GM12878 (cell line): ENCODE data around the gene FCRL2. TPM values are rescaled to one million over a fixed set of nuclear protein-coding genes. Genes with fewer than 3 reads are reported as not detected.

Experiments
- ATAC-seq: fragments of 200-7000 bp; cut with Tn5 transposase; 3 replicates; pipeline ENCODE4 v1.9.1; 2020; ENCODE audit warnings: mild to moderate bottlenecking, moderate library complexity
- Bru-seq: library from RNA; stranded (reverse); fragments of 400-500 nt; gene quantifications from one replicate; lab custom pipeline; 2021; lab: Mats Ljungman, UMichigan
- BruChase-seq, 2 experiments: library from RNA; stranded (reverse); fragments of 400-500 nt; gene quantifications; one replicate each; lab custom pipeline; 2021; lab: Mats Ljungman, UMichigan
- BruUV-seq: library from RNA; stranded (reverse); fragments of 400-500 nt; replicated peaks from 2 replicates; lab custom pipeline; 2021; lab: Mats Ljungman, UMichigan
- CTCF ChIA-PET: fragments of 300-600 bp; sonication (Branson Sonifier 250); formaldehyde crosslinking; extraction: SDS; loops from one replicate; lab custom pipeline; 2021; ENCODE audit warnings: inconsistent platforms; lab: Yijun Ruan, JAX
- POLR2A ChIA-PET: fragments of 350-600 bp; formaldehyde crosslinking; extraction: SDS; loops from one replicate; lab custom pipeline; 2021; ENCODE audit warnings: inconsistent platforms; lab: Charles Lee
- RAD21 ChIA-PET: fragments of 300-600 bp; sonication (Branson Sonifier 250); formaldehyde crosslinking; loops from one replicate; lab custom pipeline; 2023; ENCODE audit warnings: antibody characterized with exemption; ENCODE audit not compliant: unreplicated experiment; lab: Charles Lee
- SMC1A ChIA-PET: fragments of 300-600 bp; sonication (Branson Sonifier 250); formaldehyde crosslinking; loops from one replicate; lab custom pipeline; 2023; ENCODE audit not compliant: unreplicated experiment, uncharacterized antibody; lab: Charles Lee
- DNase-seq: peaks from one replicate; pipeline ENCODE4 v3.0.0-alpha.2; 2011; ENCODE audit warnings: low read depth, low spot score
- FAIRE-seq: peaks from 3 replicates; lab custom pipeline; 2011; peaks lifted over from hg19 to GRCh38; lab: Jason Lieb, UNC
- H2AFZ ChIP-seq: 2 replicates; pipeline ENCODE4 v1.6.0; 2011; ENCODE audit warnings: low read depth, low read length, control low read depth; ENCODE audit not compliant: control insufficient read depth
- H3K27ac ChIP-seq: 2 replicates; pipeline ENCODE4 v1.5.1; 2011; ENCODE audit warnings: control low read depth; ENCODE audit not compliant: control insufficient read depth, insufficient read depth
- H3K27me3 ChIP-seq, 2 experiments: replicated peaks in 1 of 2; 2 replicates each; pipeline versions ENCODE4 v1.6.0 to v1.6.1; 2011; ENCODE audit warnings: low read length in 1 of 2; ENCODE audit not compliant: control insufficient read depth in 2 of 2, insufficient read depth in 2 of 2
- H3K36me3 ChIP-seq, 2 experiments: 2 replicates each; pipeline ENCODE4 v1.5.1; 2011; ENCODE audit warnings: low read length in 1 of 2; ENCODE audit not compliant: control insufficient read depth in 2 of 2, insufficient read depth in 2 of 2
- H3K4me1 ChIP-seq: 2 replicates; pipeline ENCODE4 v1.6.1; 2011; ENCODE audit warnings: mild to moderate bottlenecking, low read length, moderate library complexity, mixed read lengths; ENCODE audit not compliant: control insufficient read depth, insufficient read depth
- H3K4me2 ChIP-seq: 2 replicates; pipeline ENCODE4 v1.6.0; 2011; ENCODE audit warnings: control low read depth; ENCODE audit not compliant: control insufficient read depth, insufficient read depth
- H3K4me3 ChIP-seq: fragments of 200-600 bp; sonication (generic); 2 replicates; pipeline ENCODE4 v1.5.1; 2016
- H3K79me2 ChIP-seq: 2 replicates; pipeline ENCODE4 v1.6.0; 2011; ENCODE audit warnings: low read length; ENCODE audit not compliant: control insufficient read depth, insufficient read depth
- H3K9ac ChIP-seq: 2 replicates; pipeline ENCODE4 v1.8.0; 2011; ENCODE audit warnings: low read length, control low read depth, mixed read lengths; ENCODE audit not compliant: control insufficient read depth, insufficient read depth
- H3K9me3 ChIP-seq: replicated peaks from 3 replicates; pipeline ENCODE4 v1.5.1; 2011; ENCODE audit warnings: mild to moderate bottlenecking, low read length; ENCODE audit not compliant: control insufficient read depth, insufficient read depth
- H4K20me1 ChIP-seq: 2 replicates; pipeline ENCODE4 v1.6.0; 2011; ENCODE audit not compliant: control insufficient read depth, insufficient read depth
- ATF7 ChIP-seq: fragments of 450-650 bp; IDR thresholded peaks from 2 replicates; pipeline ENCODE4 v1.6.1; 2016; ENCODE audit warnings: low read depth, mild to moderate bottlenecking
- EP300 ChIP-seq, 2 experiments: fragments of 150-350 bp in 1 of 2; IDR thresholded peaks; 2 replicates each; pipeline ENCODE4 v1.6.1; 2011 to 2012; ENCODE audit warnings: low read depth in 2 of 2, low read length in 2 of 2, borderline replicate concordance in 1 of 2, improper control_type of control experiment in 1 of 2, inconsistent platforms in 1 of 2; ENCODE audit not compliant: control insufficient read depth in 1 of 2
- IKZF1 ChIP-seq: fragments of 450-650 bp; conservative IDR thresholded peaks from 2 replicates; pipeline ENCODE4 v1.6.1; 2017; ENCODE audit warnings: antibody characterized with exemption, mild to moderate bottlenecking
- JUNB ChIP-seq: IDR thresholded peaks from 2 replicates; pipeline ENCODE4 v1.6.1; 2016; ENCODE audit warnings: antibody characterized with exemption, mild to moderate bottlenecking
- KAT2A ChIP-seq: conservative IDR thresholded peaks from 2 replicates; pipeline ENCODE4 v1.6.1; 2011; ENCODE audit warnings: low read depth, low read length; ENCODE audit not compliant: control insufficient read depth
- MEF2B ChIP-seq: fragments of 450-650 bp; IDR thresholded peaks from 2 replicates; pipeline ENCODE4 v1.6.1; 2018; ENCODE audit warnings: mild to moderate bottlenecking, moderate library complexity; ENCODE audit not compliant: partially characterized antibody, poor library complexity, severe bottlenecking
- MTA2 ChIP-seq: fragments of 450-650 bp; IDR thresholded peaks from 2 replicates; pipeline ENCODE4 v1.6.1; 2016; ENCODE audit warnings: low read depth, mild to moderate bottlenecking, moderate library complexity
- NBN ChIP-seq: fragments of 450-650 bp; IDR thresholded peaks from 2 replicates; pipeline ENCODE4 v1.6.1; 2016
- NR2F1 ChIP-seq: fragments of 450-650 bp; conservative IDR thresholded peaks from 2 replicates; pipeline ENCODE4 v1.6.1; 2017; ENCODE audit warnings: mild to moderate bottlenecking
- RUNX3 ChIP-seq: IDR thresholded peaks from 2 replicates; pipeline ENCODE4 v1.6.1; 2012; ENCODE audit warnings: low read length, inconsistent platforms
- ZZZ3 ChIP-seq: IDR thresholded peaks from 2 replicates; pipeline ENCODE4 v1.6.1; 2011; ENCODE audit warnings: low read depth; ENCODE audit not compliant: control insufficient read depth, insufficient read length
- WGBS: methylation state at CpG from one replicate; pipeline ENCODE4 v1.1.6; 2016; ENCODE audit warnings: low lambda C conversion rate; ENCODE audit not compliant: insufficient replicate concordance, insufficient coverage; ENCODE audit errors: missing lambda C conversion rate; 5-methylcytosine and 5-hydroxymethylcytosine counted together
- in situ Hi-C: fragments of 300-500 bp; cut with MboI; formaldehyde crosslinking; loops from 9 replicates; pipeline ENCODE4 v1.14.3; 2018; ENCODE audit warnings: mixed read lengths
- intact Hi-C: fragments of 100-400 bp; cut with micrococcal nuclease; formaldehyde crosslinking; loops from one replicate; pipeline ENCODE4 v1.14.2; 2022; ENCODE audit not compliant: unreplicated experiment
- long read RNA-seq, 2 experiments: library from polyadenylated mRNA; unstranded; transcript quantifications; one replicate each; pipeline ENCODE4 v2.0.0, GENCODE V29; 2019 to 2020
- polyA minus RNA-seq, 3 experiments: library from RNA; depleted of rRNA, polyadenylated mRNA; stranded (reverse); fragments of >200 nt; gene quantifications; 2 replicates each; pipeline ENCODE4 v1.2.3, GENCODE V29; 2011
- polyA plus RNA-seq, 11 experiments: library from polyadenylated mRNA; depleted of rRNA in 4 of 11; unstranded in 6 of 11; stranded (reverse) in 5 of 11; fragments of >200 nt; fragmentation: Nextera tagmentation in 4 of 11; fragmentation: Illumina TruSeq in 1 of 11; extraction: Ambion mirVana in 4 of 11; extraction: Trizol in 1 of 11; gene quantifications; 1 replicate in 1 of 11; 2 replicates in 10 of 11; pipeline versions ENCODE4 v1.2.1 to v1.2.3, GENCODE V29; 2011 to 2016; ENCODE audit warnings: inconsistent platforms in 2 of 11, missing spikeins in 2 of 11, low read depth in 1 of 11
- total RNA-seq, 4 experiments: library from RNA; depleted of rRNA in 3 of 4; stranded (reverse); fragments of >200 nt in 3 of 4; fragmentation: Illumina TruSeq in 1 of 4; extraction: Trizol in 1 of 4; gene quantifications; 2 replicates each; pipeline versions ENCODE4 v1.2.1 to v1.2.3, GENCODE V29; 2013 to 2021
- TF ChIP-seq, protein P1 (sequence below): fragments of 450-650 bp; IDR thresholded peaks from 2 replicates; pipeline ENCODE4 v1.6.1; 2017; ENCODE audit warnings: low read depth, mild to moderate bottlenecking, moderate library complexity
- TF ChIP-seq, protein P2 (sequence below): IDR thresholded peaks from 2 replicates; pipeline ENCODE4 v1.6.1; 2011; ENCODE audit warnings: mild to moderate bottlenecking, low read depth, low read length, moderate library complexity; ENCODE audit not compliant: insufficient replicate concordance
- TF ChIP-seq, protein P3 (sequence below): IDR thresholded peaks from 2 replicates; pipeline ENCODE4 v1.6.1; 2011; ENCODE audit warnings: low read depth, mild to moderate bottlenecking, low read length, moderate library complexity, borderline replicate concordance; ENCODE audit errors: extremely low read depth

The FCRL2 gene, protein sequence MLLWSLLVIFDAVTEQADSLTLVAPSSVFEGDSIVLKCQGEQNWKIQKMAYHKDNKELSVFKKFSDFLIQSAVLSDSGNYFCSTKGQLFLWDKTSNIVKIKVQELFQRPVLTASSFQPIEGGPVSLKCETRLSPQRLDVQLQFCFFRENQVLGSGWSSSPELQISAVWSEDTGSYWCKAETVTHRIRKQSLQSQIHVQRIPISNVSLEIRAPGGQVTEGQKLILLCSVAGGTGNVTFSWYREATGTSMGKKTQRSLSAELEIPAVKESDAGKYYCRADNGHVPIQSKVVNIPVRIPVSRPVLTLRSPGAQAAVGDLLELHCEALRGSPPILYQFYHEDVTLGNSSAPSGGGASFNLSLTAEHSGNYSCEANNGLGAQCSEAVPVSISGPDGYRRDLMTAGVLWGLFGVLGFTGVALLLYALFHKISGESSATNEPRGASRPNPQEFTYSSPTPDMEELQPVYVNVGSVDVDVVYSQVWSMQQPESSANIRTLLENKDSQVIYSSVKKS
- 2.9 and 3.2 TPM in 2 replicates for total RNA-seq (2013; cell fraction: nucleolus; rRNA removed)
- 0.22 and 0.51 TPM in 2 replicates for total RNA-seq (2014; rRNA removed)
- total RNA-seq (2014; rRNA removed; fragmentation: Illumina TruSeq; extraction: Trizol): 0.46 and 0.67 TPM in 2 replicates
- 0.21 and 0.36 TPM in 2 replicates for total RNA-seq (2021)
- 0.22 TPM for polyA plus RNA-seq (2011; ENCODE audit: low read depth)
- polyA plus RNA-seq (2011; rRNA removed): 7.3 and 8.1 TPM in 2 replicates
- 2.3 and 3.0 TPM in 2 replicates for polyA plus RNA-seq (2011; cell fraction: cytosol; rRNA removed)
- 6.7 and 8.7 TPM in 2 replicates for polyA plus RNA-seq (2011; cell fraction: nucleus; rRNA removed)
- polyA plus RNA-seq (2012): 0.14 and 0.31 TPM in 2 replicates
- polyA plus RNA-seq (2014; fragmentation: Illumina TruSeq; extraction: Trizol): 0.48 and 0.59 TPM in 2 replicates
- under 1 TPM; 0.64 to 0.89 TPM for polyA plus RNA-seq (2014; fragmentation: Nextera tagmentation; extraction: Ambion mirVana)
- polyA plus RNA-seq (2014; rRNA removed): 0.63 and 0.86 TPM in 2 replicates
- polyA plus RNA-seq (2016; fragmentation: Nextera tagmentation; extraction: Ambion mirVana): under 1 TPM; 0.07 to 0.23 TPM
- polyA minus RNA-seq (2011; rRNA and poly(A)+ RNA removed): 2.0 and 3.9 TPM in 2 replicates
- 1.6 and 2.3 TPM in 2 replicates for polyA minus RNA-seq (2011; cell fraction: cytosol; rRNA and poly(A)+ RNA removed)
- polyA minus RNA-seq (2011; cell fraction: nucleus; rRNA and poly(A)+ RNA removed): 2.8 and 6.0 TPM in 2 replicates
- percentile 10 among the genes with signal in this experiment for Bru-seq, nascent RNA
- percentile 10 among the genes with signal in this experiment for BruChase-seq, experiment 1, labeled RNA remaining after a 6-hour chase
- percentile 7 among the genes with signal in this experiment for BruChase-seq, experiment 2, labeled RNA remaining after a 2-hour chase
- long read RNA-seq, experiment 1, partial matches to known transcripts: 0 of 5 reads
- long read RNA-seq, experiment 1, other reads (novel, unspliced or antisense): 5 of 5 reads
- long read RNA-seq, experiment 2, full-length matches to known transcripts: 41 of 162 reads
- long read RNA-seq, experiment 2, partial matches to known transcripts: 9 of 162 reads
- long read RNA-seq, experiment 2, other reads (novel, unspliced or antisense): 112 of 162 reads

DNA sequence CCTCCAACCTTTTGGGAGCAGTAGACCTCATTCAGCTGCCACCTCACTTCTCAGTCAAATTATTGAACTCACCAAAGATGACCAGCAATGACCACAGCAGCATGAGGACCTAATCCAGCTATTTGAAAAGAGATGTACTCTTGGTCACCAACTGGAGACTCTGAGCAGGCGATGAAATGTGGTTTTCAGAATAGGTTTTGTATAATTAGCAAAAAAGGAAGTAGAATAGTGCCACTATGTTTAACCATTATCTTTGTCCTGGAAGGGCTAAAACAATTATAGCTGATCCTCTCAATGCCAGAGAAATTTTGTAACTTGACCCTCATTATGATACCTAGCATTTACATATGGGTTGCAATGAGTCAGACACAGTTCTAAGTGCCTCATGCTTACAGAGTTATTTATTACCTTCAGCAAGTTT, at the start of gene FCRL2:
TSS of gene FCRL2 (minus strand) at position 162 of the 421 bp plus-strand sequence. CDS start at position 103, 59 bp downstream.
- H3K9me3 ChIP-seq: no peaks in the 10 kb centered on the region
- H3K4me1 ChIP-seq: peaks cover 29% of the 10 kb centered on the region
- H3K9ac ChIP-seq: no peak within 1 kb of the TSS
- FAIRE-seq (peak; percentile 59), ATAC-seq (peak; percentile 74), DNase-seq (peak; percentile 30)
- no peaks in the 10 kb centered on the region for H4K20me1 ChIP-seq
- intact Hi-C loops: loop anchor here (5.0 to 10.0 kb wide), 2 partner anchors 80 to 402 kb away; no protein-coding TSS in a partner anchor
- no peak within 1 kb of the TSS for H3K4me3 ChIP-seq
- SMC1A ChIA-PET: interaction anchor here (1.2 to 2.0 kb wide), 3 partner anchors 9 to 197 kb away, joined by 3 to 12 read pairs (median 3); no protein-coding TSS in a partner anchor
- POLR2A ChIA-PET: interaction anchor here (0.7 to 0.8 kb wide), 2 partner anchors 13 to 55 kb away, joined by 3 read pairs; no protein-coding TSS in a partner anchor
- CTCF ChIA-PET: interaction anchor here (1.0 kb wide), 1 partner anchor 85 kb away, joined by 3 read pairs; no protein-coding TSS in a partner anchor
- H3K4me2 ChIP-seq: no peak within 1 kb of the TSS
- in situ Hi-C loops: no loop called here
- WGBS: 0% methylated on average over 1 of the region's 1 CpG
- no peak within 1 kb of the TSS for H3K27ac ChIP-seq
- no TSS peak for BruUV-seq
- RAD21 ChIA-PET: interaction anchor here (1.0 to 1.2 kb wide), 2 partner anchors 153 to 197 kb away, joined by 3 read pairs; no protein-coding TSS in a partner anchor
- H3K79me2 ChIP-seq: no peaks in the 10 kb centered on the region
- no peaks in the 10 kb centered on the region for H3K36me3 ChIP-seq
- no peak within 1 kb of the TSS for H2AFZ ChIP-seq
- peaks cover 2 to 7% of the 10 kb centered on the region in 2 experiments; a peak in 1 of 4 replicates for H3K27me3 ChIP-seq
- TF ChIP-seq RUNX3: peak; percentile 59
- peak; percentile 30; the same call in 1 of the 2 replicates for TF ChIP-seq ATF7
- TF ChIP-seq, protein P1, sequence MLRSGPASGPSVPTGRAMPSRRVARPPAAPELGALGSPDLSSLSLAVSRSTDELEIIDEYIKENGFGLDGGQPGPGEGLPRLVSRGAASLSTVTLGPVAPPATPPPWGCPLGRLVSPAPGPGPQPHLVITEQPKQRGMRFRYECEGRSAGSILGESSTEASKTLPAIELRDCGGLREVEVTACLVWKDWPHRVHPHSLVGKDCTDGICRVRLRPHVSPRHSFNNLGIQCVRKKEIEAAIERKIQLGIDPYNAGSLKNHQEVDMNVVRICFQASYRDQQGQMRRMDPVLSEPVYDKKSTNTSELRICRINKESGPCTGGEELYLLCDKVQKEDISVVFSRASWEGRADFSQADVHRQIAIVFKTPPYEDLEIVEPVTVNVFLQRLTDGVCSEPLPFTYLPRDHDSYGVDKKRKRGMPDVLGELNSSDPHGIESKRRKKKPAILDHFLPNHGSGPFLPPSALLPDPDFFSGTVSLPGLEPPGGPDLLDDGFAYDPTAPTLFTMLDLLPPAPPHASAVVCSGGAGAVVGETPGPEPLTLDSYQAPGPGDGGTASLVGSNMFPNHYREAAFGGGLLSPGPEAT: 0 out of 2 replicates have a peak, but pooled peaks have one; percentile 27
- peak; percentile 50 for TF ChIP-seq NR2F1
- TF ChIP-seq, protein P2, sequence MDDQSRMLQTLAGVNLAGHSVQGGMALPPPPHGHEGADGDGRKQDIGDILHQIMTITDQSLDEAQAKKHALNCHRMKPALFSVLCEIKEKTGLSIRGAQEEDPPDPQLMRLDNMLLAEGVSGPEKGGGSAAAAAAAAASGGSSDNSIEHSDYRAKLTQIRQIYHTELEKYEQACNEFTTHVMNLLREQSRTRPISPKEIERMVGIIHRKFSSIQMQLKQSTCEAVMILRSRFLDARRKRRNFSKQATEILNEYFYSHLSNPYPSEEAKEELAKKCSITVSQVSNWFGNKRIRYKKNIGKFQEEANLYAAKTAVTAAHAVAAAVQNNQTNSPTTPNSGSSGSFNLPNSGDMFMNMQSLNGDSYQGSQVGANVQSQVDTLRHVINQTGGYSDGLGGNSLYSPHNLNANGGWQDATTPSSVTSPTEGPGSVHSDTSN: no peak
- TF ChIP-seq JUNB: peak; percentile 12; the same call in 1 of the 2 replicates
- TF ChIP-seq EP300 (IDR thresholded peaks at IDR 0.05; ENCODE audit: borderline replicate concordance in 1 of 2, control insufficient read depth in 1 of 2, low read depth in 2 of 2, low read length in 2 of 2): no peak
- TF ChIP-seq NBN: peak; percentile 67; the same call in 1 of the 2 replicates
- TF ChIP-seq ZZZ3: no peak
- no peak for TF ChIP-seq KAT2A
- TF ChIP-seq MEF2B: peak; percentile 28
- TF ChIP-seq, protein P3, sequence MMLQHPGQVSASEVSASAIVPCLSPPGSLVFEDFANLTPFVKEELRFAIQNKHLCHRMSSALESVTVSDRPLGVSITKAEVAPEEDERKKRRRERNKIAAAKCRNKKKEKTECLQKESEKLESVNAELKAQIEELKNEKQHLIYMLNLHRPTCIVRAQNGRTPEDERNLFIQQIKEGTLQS: no peak
- TF ChIP-seq MTA2: peak; percentile 87
- peak; percentile 50; the same call in 1 of the 2 replicates for TF ChIP-seq IKZF1
